K562 (cell line): ENCODE results near the gene ZG16B. TPM values are rescaled to one million over a fixed set of nuclear protein-coding genes. Genes with fewer than 3 reads are reported as not detected.

ENCODE experiments used
- ATAC-seq: fragments of 200-7000 bp; cut with Tn5 transposase; 3 replicates; pipeline ENCODE4 v1.9.1; 2020; ENCODE audit warnings: moderate library complexity
- BruUV-seq: library from RNA; stranded (reverse); fragments of 400-500 nt; replicated peaks from 2 replicates; lab custom pipeline; 2021; lab: Mats Ljungman, UMichigan
- CTCF ChIA-PET: fragments of 300-600 bp; formaldehyde crosslinking; extraction: SDS; loops from one replicate; lab custom pipeline; 2021; ENCODE audit warnings: low intra/inter-chr PET ratio; lab: Yijun Ruan, JAX
- POLR2A ChIA-PET: fragments of 300-600, 350-650 bp; sonication (Branson Sonifier 250); formaldehyde crosslinking; extraction: SDS; loops from one replicate; lab custom pipeline; 2021; ENCODE audit warnings: antibody characterized with exemption, inconsistent platforms; lab: Yijun Ruan, JAX
- DNase-seq, 4 experiments: peaks; one replicate each; pipeline versions ENCODE4 v3.0.0 to v3.0.0-alpha.2; 2011 to 2018; ENCODE audit warnings: low spot score in 3 of 4, mixed read lengths in 3 of 4; ENCODE audit errors: extremely low read depth in 1 of 4
- FAIRE-seq: peaks from 2 replicates; lab custom pipeline; 2011; peaks lifted over from hg19 to GRCh38; lab: Jason Lieb, UNC
- H2AFZ ChIP-seq: 2 replicates; pipeline ENCODE4 v1.6.0; 2011; ENCODE audit warnings: low read depth, low read length, control low read depth, inconsistent platforms
- H3K27ac ChIP-seq: fragments of 200-600 bp; 3 replicates; pipeline ENCODE4 v1.8.0; 2011; ENCODE audit warnings: low read depth, mild to moderate bottlenecking, control low read depth, inconsistent platforms, low read length, moderate library complexity, mixed read lengths; ENCODE audit errors: extremely low read depth
- H3K27me3 ChIP-seq, 2 experiments: fragments of 300-600 bp in 1 of 2; 2 replicates in 1 of 2; 3 replicates in 1 of 2; pipeline versions ENCODE4 v1.6.0 to v1.8.0; 2011; ENCODE audit warnings: inconsistent platforms in 2 of 2, low read length in 2 of 2, mild to moderate bottlenecking in 1 of 2, mixed read lengths in 1 of 2, moderate library complexity in 1 of 2; ENCODE audit not compliant: control insufficient read depth in 2 of 2, insufficient read depth in 2 of 2
- H3K36me3 ChIP-seq: fragments of 300-600 bp; 3 replicates; pipeline ENCODE4 v1.8.0; 2011; ENCODE audit warnings: mild to moderate bottlenecking, low read length, inconsistent platforms; ENCODE audit not compliant: control insufficient read depth, insufficient read depth
- H3K4me1 ChIP-seq, 2 experiments: fragments of 200-600 bp in 1 of 2; replicated peaks in 1 of 2; 2 replicates in 1 of 2; 3 replicates in 1 of 2; pipeline versions ENCODE4 v1.5.1 to v1.8.0; 2011; ENCODE audit warnings: inconsistent platforms in 2 of 2, low read length in 2 of 2, mild to moderate bottlenecking in 1 of 2, mixed read lengths in 1 of 2, moderate library complexity in 1 of 2; ENCODE audit not compliant: control insufficient read depth in 2 of 2, insufficient read depth in 2 of 2
- H3K4me2 ChIP-seq: 2 replicates; pipeline ENCODE4 v1.6.1; 2011; ENCODE audit warnings: low read length, control low read depth, inconsistent platforms, mixed read lengths; ENCODE audit not compliant: insufficient read depth
- H3K4me3 ChIP-seq: fragments of 200-600 bp; sonication (generic), shearing (Covaris generic); 2 replicates; pipeline ENCODE4 v1.5.1; 2016; ENCODE audit warnings: control low read depth, inconsistent platforms
- H3K79me2 ChIP-seq: fragments of 200-600 bp; 3 replicates; pipeline ENCODE4 v1.8.0; 2011; ENCODE audit warnings: low read length, inconsistent platforms; ENCODE audit not compliant: control insufficient read depth, insufficient read depth
- H3K9ac ChIP-seq, 2 experiments: 2 replicates each; pipeline versions ENCODE4 v1.6.0 to v1.6.1; 2011; ENCODE audit warnings: low read depth in 2 of 2, low read length in 2 of 2, control low read depth in 1 of 2, inconsistent platforms in 1 of 2, mild to moderate bottlenecking in 1 of 2, mixed read lengths in 1 of 2; ENCODE audit not compliant: insufficient read depth in 1 of 2
- H3K9me1 ChIP-seq: one replicate; pipeline ENCODE4 v1.6.0; 2011; ENCODE audit warnings: inconsistent platforms, mild to moderate bottlenecking, low read length, moderate library complexity; ENCODE audit not compliant: control insufficient read depth, insufficient read depth
- H3K9me3 ChIP-seq: replicated peaks from 2 replicates; pipeline ENCODE4 v1.5.1; 2011; ENCODE audit warnings: low read depth, low read length, inconsistent platforms; ENCODE audit not compliant: control insufficient read depth, insufficient read depth
- H4K20me1 ChIP-seq: replicated peaks from 2 replicates; pipeline ENCODE4 v1.6.1; 2011; ENCODE audit warnings: low read length, inconsistent platforms, mixed read lengths; ENCODE audit not compliant: control insufficient read depth, insufficient read depth
- HDGF ChIP-seq: fragments of 450-650 bp; IDR thresholded peaks from 2 replicates; pipeline ENCODE4 v1.6.1; 2016
- KDM4B ChIP-seq, 2 experiments: fragments of 450-650 bp in 1 of 2; sonication (generic) in 1 of 2; IDR thresholded peaks; 2 replicates each; pipeline ENCODE4 v1.6.1; 2016 to 2017; ENCODE audit warnings: borderline replicate concordance in 2 of 2, antibody characterized with exemption in 1 of 2, low read depth in 1 of 2, mild to moderate bottlenecking in 1 of 2
- MAZ ChIP-seq, 2 experiments: fragments of 450-650 bp in 1 of 2; sonication (generic) in 1 of 2; formaldehyde crosslinking; IDR thresholded peaks in 1 of 2; conservative IDR thresholded peaks in 1 of 2; 2 replicates each; pipeline versions ENCODE4 v1.4.0 to v1.5.0; 2020; ENCODE audit warnings: mild to moderate bottlenecking in 1 of 2, missing genetic modification reagents in 1 of 2
- MCM3 ChIP-seq: fragments of 450-650 bp; IDR thresholded peaks from 2 replicates; pipeline ENCODE4 v1.6.1; 2016
- ZNF232 ChIP-seq: sonication (generic); formaldehyde crosslinking; IDR thresholded peaks from 2 replicates; pipeline ENCODE4 v1.8.0; 2022; ENCODE audit warnings: mild to moderate bottlenecking, missing genetic modification reagents
- ZNF507 ChIP-seq: conservative IDR thresholded peaks from 2 replicates; pipeline ENCODE4 v1.6.1; 2017; ENCODE audit warnings: missing genetic modification characterization, missing compliant biosample characterization
- WGBS: fragments of 100-300 bp; shearing (Covaris generic); methylation state at CpG from one replicate; pipeline ENCODE4 v1.1.6; 2016; ENCODE audit warnings: low coverage, mixed read lengths; ENCODE audit not compliant: insufficient coverage; ENCODE audit errors: missing lambda C conversion rate; 5-methylcytosine and 5-hydroxymethylcytosine counted together
- in situ Hi-C: fragments of 300-500 bp; cut with MboI; formaldehyde crosslinking; loops from 4 replicates; pipeline ENCODE4 v1.15.0; 2018; ENCODE audit warnings: inconsistent platforms, mixed read lengths
- intact Hi-C: fragments of 100-400 bp; cut with micrococcal nuclease; formaldehyde crosslinking; loops from 2 replicates; pipeline ENCODE4 v1.14.2; 2022
- polyA plus RNA-seq, 8 experiments: library from polyadenylated mRNA; depleted of rRNA in 4 of 8; stranded (reverse) in 5 of 8; unstranded in 3 of 8; fragments of >200 nt; fragmentation: Nextera tagmentation in 2 of 8; fragmentation: Illumina TruSeq in 1 of 8; extraction: Ambion mirVana in 2 of 8; extraction: Trizol in 1 of 8; gene quantifications; 2 replicates each; pipeline versions ENCODE4 v1.2.1 to v1.2.3, GENCODE V29; 2011 to 2014; ENCODE audit warnings: inconsistent platforms in 1 of 8, missing spikeins in 1 of 8
- total RNA-seq, 7 experiments: library from RNA; depleted of rRNA in 6 of 7; stranded (reverse); fragments of >200 nt in 6 of 7; fragmentation: Illumina TruSeq in 2 of 7; extraction: Trizol in 2 of 7; gene quantifications; 2 replicates each; pipeline versions ENCODE4 v1.2.1 to v1.2.3, GENCODE V29; 2011 to 2021; ENCODE audit warnings: low replicate concordance in 1 of 7

ZG16B gene
- total and polyA plus RNA-seq, 9 of the 15 experiments (the other 6 are each of a cell fraction or from before 2014, with no cell fraction given), result 0.25 to 0.43 (median 0.34) TPM; not detected in 5

DNA sequence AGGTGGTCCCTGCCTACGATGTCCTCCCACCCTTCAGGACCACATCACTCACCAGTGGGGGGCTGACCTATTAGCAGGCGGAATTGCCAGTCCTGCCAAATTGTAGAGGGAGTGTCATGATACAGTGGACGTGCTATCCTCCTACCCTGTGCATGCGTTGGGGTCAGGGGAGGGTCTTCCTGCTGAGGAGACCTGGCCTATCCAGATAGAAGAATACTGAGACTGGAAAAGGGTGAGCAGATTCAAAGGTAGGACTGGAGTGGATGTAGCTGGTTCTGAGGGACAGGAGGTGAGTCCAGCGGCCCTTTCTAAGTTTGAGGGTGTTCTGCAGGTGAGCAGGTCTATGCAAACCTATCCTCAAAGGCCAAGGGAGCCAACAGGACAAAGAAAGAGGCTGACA is 23.8 kb upstream of the ZG16B start:
- Histone ChIP-seq H3K4me2 (no peak overlapping the region), H3K9me3 (peaks cover 4% of the 10 kb centered on the region; the same call in 1 of the 2 replicates), H3K27ac (no peak overlapping the region), H3K4me1 (peaks cover 0 to under 1% of the 10 kb centered on the region in 2 experiments; a peak in 1 of 5 replicates), H3K4me3 (no peak overlapping the region), H3K36me3 (no peaks in the 10 kb centered on the region), H3K9me1 (no peaks in the 10 kb centered on the region), H4K20me1 (no peaks in the 10 kb centered on the region), H3K79me2 (no peaks in the 10 kb centered on the region), H2AFZ (no peak overlapping the region), H3K27me3 (peaks cover 4 to 50% of the 10 kb centered on the region in 2 experiments; a peak in 4 of 5 replicates), H3K9ac (no peak overlapping the region)
- DNase-seq (no peak), ATAC-seq (no peak), FAIRE-seq (no peak)
- CTCF ChIA-PET, result no interaction called here
- no TSS peak for BruUV-seq
- POLR2A ChIA-PET, result no interaction called here
- no peak for TF ChIP-seq MCM3
- no peak for TF ChIP-seq ZNF232 (CRISPR knock-in tag)
- no peak for TF ChIP-seq MAZ (CRISPR knock-in tag; conservative IDR thresholded peaks at IDR 0.05 in 1 of 2, IDR thresholded peaks at IDR 0.05 in 1 of 2)
- TF ChIP-seq HDGF, result no peak
- 0% methylated on average over 5 of the region's 5 CpGs for WGBS
- in situ Hi-C loops (no loop called here), intact Hi-C loops (no loop called here)

DNA sequence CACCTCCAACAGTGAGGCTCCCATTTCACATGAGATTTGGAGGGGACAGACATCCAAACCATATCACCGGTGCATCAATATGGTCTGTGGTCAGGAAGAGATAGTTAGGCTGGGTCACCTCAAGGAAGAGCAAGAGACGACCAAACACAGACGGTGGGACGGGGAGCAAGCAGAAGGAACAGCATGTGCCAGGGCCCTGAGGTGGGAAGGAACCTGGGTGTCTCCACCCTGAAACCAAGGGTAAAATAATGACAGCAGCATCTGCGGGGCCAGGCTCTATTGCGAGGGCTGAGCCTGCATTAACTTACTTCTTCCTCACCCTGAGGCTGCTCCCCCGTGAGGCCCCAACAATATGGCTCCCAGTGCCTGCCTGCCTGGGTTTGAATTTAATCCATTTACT is 21.9 kb upstream of the ZG16B start:
- H3K4me1 ChIP-seq, result peaks cover 9 to 12% of the 10 kb centered on the region in 2 experiments; a peak in 4 of 5 replicates
- FAIRE-seq (no peak), DNase-seq (no peak), ATAC-seq (no peak)
- H3K9ac ChIP-seq, result no peak overlapping the region
- no peak overlapping the region for H2AFZ ChIP-seq
- in situ Hi-C loops (no loop called here), intact Hi-C loops (no loop called here)
- H3K9me3 ChIP-seq, result peaks cover 4% of the 10 kb centered on the region; the same call in 1 of the 2 replicates
- 3% methylated on average over 7 of the region's 7 CpGs for WGBS
- H3K9me1 ChIP-seq, result no peaks in the 10 kb centered on the region
- H3K27ac ChIP-seq, result no peak overlapping the region
- ChIA-PET POLR2A (interaction anchor here (0.6 to 0.7 kb wide), 2 partner anchors 215 to 1046 kb away, joined by 3 read pairs; no protein-coding TSS in a partner anchor), CTCF (no interaction called here)
- peaks cover 4 to 53% of the 10 kb centered on the region in 2 experiments; a peak in 4 of 5 replicates for H3K27me3 ChIP-seq
- H3K36me3 ChIP-seq, result no peaks in the 10 kb centered on the region
- no peaks in the 10 kb centered on the region for H4K20me1 ChIP-seq
- H3K4me3 ChIP-seq, result no peak overlapping the region
- no TSS peak for BruUV-seq
- TF ChIP-seq ZNF507 (tag) (0 out of 2 replicates have a peak, but pooled peaks have one; percentile 13), KDM4B (IDR thresholded peaks at IDR 0.05; ENCODE audit: borderline replicate concordance in 2 of 2, low read depth in 1 of 2) (no peak)
- H3K4me2 ChIP-seq, result no peak overlapping the region
- H3K79me2 ChIP-seq, result no peaks in the 10 kb centered on the region
